ENCODE data around the gene BRINP2. TPM values are rescaled to one million over a fixed set of nuclear protein-coding genes. Genes with fewer than 3 reads are reported as not detected.

The BRINP2 gene
- total and polyA plus RNA-seq, 2 of the 8 experiments (the other 6 are each of a cell fraction or from before 2014, with no cell fraction given): 0.39 to 0.42 TPM

DNA sequence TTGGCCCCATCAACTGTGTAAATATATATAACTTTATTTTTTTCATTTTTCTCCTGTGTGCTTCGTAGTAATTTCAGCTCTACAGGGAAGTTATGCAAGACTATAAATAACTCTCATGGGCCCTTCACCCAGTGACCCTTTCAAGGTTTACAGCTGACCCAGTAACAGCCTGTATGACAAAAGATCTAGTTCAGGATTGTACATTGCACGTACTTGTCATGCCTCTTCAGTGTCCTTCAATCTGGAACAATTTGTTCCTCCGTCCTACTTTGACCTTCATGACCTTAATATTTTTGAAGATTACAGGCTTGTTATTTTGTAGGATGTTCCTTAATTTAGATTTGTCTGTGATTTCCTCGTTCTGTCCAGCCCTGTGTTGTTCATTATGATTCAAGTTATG lies 40.5 kb downstream of the BRINP2 start:
- POLR2A ChIA-PET (ENCODE audit: partially characterized antibody): no interaction called here
- DNase-seq (ENCODE audit: low read depth in 1 of 2, low spot score in 2 of 2) (no peak), FAIRE-seq (no peak)
- no peak overlapping the region for H3K9ac ChIP-seq (replicated peaks in 1 of 4; ENCODE audit: extremely low read depth in 1 of 4, low read depth in 3 of 4, low read length in 3 of 4)
- H3K9me3 ChIP-seq (ENCODE audit: insufficient read depth in 2 of 2, low read depth in 1 of 2, low read length in 1 of 2): no peaks in the 10 kb centered on the region
- no peak overlapping the region for H3K4me2 ChIP-seq (ENCODE audit: insufficient read depth in 1 of 2, low read depth in 2 of 2, low read length in 2 of 2)
- no peaks in the 10 kb centered on the region for H3K79me1 ChIP-seq (ENCODE audit: low read depth, low read length)
- no peak overlapping the region for H2BK5ac ChIP-seq (ENCODE audit: low read depth, low read length)
- H2BK20ac ChIP-seq (ENCODE audit: low read length): no peak overlapping the region
- WGBS, 2 experiments (ENCODE audit: extremely low coverage in 1 of 2, insufficient coverage in 1 of 2, insufficient read length in 1 of 2, insufficient replicate concordance in 2 of 2, low coverage in 1 of 2, low lambda C conversion rate in 2 of 2, missing lambda C conversion rate in 1 of 2): 86% methylated on average over 4 of the region's 4 CpGs; no CpG with 5 or more reads in 1 of the 2 experiments
- no peak overlapping the region for H3K18ac ChIP-seq (ENCODE audit: extremely low read depth, low read length)
- H4K8ac ChIP-seq (ENCODE audit: extremely low read depth, insufficient read depth, low read length): no peak overlapping the region
- H2BK15ac ChIP-seq (ENCODE audit: low read length): no peak overlapping the region
- H3K23ac ChIP-seq (ENCODE audit: insufficient read length): no peak overlapping the region
- no peaks in the 10 kb centered on the region for H3K79me2 ChIP-seq (ENCODE audit: control insufficient read depth in 1 of 2, insufficient read depth in 2 of 2, low read length in 2 of 2)
- peaks cover 12 to 29% (median 22%) of the 10 kb centered on the region in 4 experiments for H3K27me3 ChIP-seq (replicated peaks in 1 of 4; ENCODE audit: control insufficient read depth in 3 of 4, extremely low read depth in 1 of 4, insufficient read depth in 3 of 4, low read length in 3 of 4)
- H2AK5ac ChIP-seq (ENCODE audit: low read depth, low read length): no peak overlapping the region
- no peak overlapping the region for H3K4ac ChIP-seq (replicated peaks; ENCODE audit: insufficient read length, low read depth, low read length)
- H4K20me1 ChIP-seq (replicated peaks in 1 of 2; ENCODE audit: control insufficient read depth in 1 of 2, insufficient read depth in 2 of 2, low read length in 2 of 2): no peaks in the 10 kb centered on the region
- H3K23me2 ChIP-seq (ENCODE audit: low read depth, low read length): no peaks in the 10 kb centered on the region
- no peak overlapping the region for H2BK12ac ChIP-seq (ENCODE audit: low read depth, low read length)
- H3K36me3 ChIP-seq (ENCODE audit: control insufficient read depth in 2 of 4, insufficient read depth in 4 of 4, low read length in 3 of 4): no peaks in the 10 kb centered on the region
- no peak overlapping the region for H2AFZ ChIP-seq (ENCODE audit: low read length)
- H3K56ac ChIP-seq (replicated peaks; ENCODE audit: insufficient read length, low read depth, low read length): no peak overlapping the region
- no peak overlapping the region for H4K91ac ChIP-seq (replicated peaks; ENCODE audit: insufficient read length, low read length)
- no peaks in the 10 kb centered on the region for H3K4me1 ChIP-seq (replicated peaks in 1 of 4; ENCODE audit: control insufficient read depth in 3 of 4, insufficient read depth in 4 of 4, low read length in 3 of 4)
- no peak overlapping the region for H4K5ac ChIP-seq (ENCODE audit: insufficient read length, low read depth, low read length)
- no peak overlapping the region for H3K4me3 ChIP-seq (ENCODE audit: extremely low read depth in 1 of 4, insufficient read depth in 2 of 4, low read depth in 3 of 4, low read length in 4 of 4)
- H3K14ac ChIP-seq (ENCODE audit: insufficient read length): no peak overlapping the region
- no peak overlapping the region for H2BK120ac ChIP-seq (replicated peaks; ENCODE audit: low read depth, low read length)
- CTCF ChIA-PET (ENCODE audit: partially characterized antibody): interaction anchor here (0.7 to 0.8 kb wide), 2 partner anchors 29 to 313 kb away, joined by 3 read pairs; no protein-coding TSS in a partner anchor
- no peak overlapping the region for H3K27ac ChIP-seq (ENCODE audit: low read depth, low read length)
- TF ChIP-seq YY1 (IDR thresholded peaks at IDR 0.05; ENCODE audit: low read depth, low read length) (no peak), GABPA (IDR thresholded peaks at IDR 0.05; ENCODE audit: borderline replicate concordance, insufficient read depth, low read length) (no peak), EZH2 (IDR thresholded peaks at IDR 0.05; ENCODE audit: low read depth, low read length, severe bottlenecking) (no peak), CBX5 (IDR thresholded peaks at IDR 0.05; ENCODE audit: low read depth, low read length) (no peak), CHD2 (IDR thresholded peaks at IDR 0.05; ENCODE audit: low read length) (no peak), PHF8 (conservative IDR thresholded peaks at IDR 0.05; ENCODE audit: low read depth, low read length) (no peak), KDM5A (IDR thresholded peaks at IDR 0.05; ENCODE audit: low read length) (no peak)
- TF ChIP-seq, protein P1, sequence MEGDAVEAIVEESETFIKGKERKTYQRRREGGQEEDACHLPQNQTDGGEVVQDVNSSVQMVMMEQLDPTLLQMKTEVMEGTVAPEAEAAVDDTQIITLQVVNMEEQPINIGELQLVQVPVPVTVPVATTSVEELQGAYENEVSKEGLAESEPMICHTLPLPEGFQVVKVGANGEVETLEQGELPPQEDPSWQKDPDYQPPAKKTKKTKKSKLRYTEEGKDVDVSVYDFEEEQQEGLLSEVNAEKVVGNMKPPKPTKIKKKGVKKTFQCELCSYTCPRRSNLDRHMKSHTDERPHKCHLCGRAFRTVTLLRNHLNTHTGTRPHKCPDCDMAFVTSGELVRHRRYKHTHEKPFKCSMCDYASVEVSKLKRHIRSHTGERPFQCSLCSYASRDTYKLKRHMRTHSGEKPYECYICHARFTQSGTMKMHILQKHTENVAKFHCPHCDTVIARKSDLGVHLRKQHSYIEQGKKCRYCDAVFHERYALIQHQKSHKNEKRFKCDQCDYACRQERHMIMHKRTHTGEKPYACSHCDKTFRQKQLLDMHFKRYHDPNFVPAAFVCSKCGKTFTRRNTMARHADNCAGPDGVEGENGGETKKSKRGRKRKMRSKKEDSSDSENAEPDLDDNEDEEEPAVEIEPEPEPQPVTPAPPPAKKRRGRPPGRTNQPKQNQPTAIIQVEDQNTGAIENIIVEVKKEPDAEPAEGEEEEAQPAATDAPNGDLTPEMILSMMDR (IDR thresholded peaks at IDR 0.05; ENCODE audit: control extremely low read depth in 1 of 3, insufficient read depth in 1 of 3, low read depth in 1 of 3, low read length in 3 of 3): no peak
- TF ChIP-seq, protein P2, sequence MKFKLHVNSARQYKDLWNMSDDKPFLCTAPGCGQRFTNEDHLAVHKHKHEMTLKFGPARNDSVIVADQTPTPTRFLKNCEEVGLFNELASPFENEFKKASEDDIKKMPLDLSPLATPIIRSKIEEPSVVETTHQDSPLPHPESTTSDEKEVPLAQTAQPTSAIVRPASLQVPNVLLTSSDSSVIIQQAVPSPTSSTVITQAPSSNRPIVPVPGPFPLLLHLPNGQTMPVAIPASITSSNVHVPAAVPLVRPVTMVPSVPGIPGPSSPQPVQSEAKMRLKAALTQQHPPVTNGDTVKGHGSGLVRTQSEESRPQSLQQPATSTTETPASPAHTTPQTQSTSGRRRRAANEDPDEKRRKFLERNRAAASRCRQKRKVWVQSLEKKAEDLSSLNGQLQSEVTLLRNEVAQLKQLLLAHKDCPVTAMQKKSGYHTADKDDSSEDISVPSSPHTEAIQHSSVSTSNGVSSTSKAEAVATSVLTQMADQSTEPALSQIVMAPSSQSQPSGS (IDR thresholded peaks at IDR 0.05; ENCODE audit: low read length): no peak
- TF ChIP-seq, protein P3, sequence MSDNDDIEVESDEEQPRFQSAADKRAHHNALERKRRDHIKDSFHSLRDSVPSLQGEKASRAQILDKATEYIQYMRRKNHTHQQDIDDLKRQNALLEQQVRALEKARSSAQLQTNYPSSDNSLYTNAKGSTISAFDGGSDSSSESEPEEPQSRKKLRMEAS (IDR thresholded peaks at IDR 0.05): no peak

All from H1 (cell line).